Measurements from ENCODE around the gene PCDH18. TPM values are rescaled to one million over a fixed set of nuclear protein-coding genes. Genes with fewer than 3 reads are reported as not detected.

The PCDH18 gene
- polyA plus RNA-seq, 3 donors = not detected

DNA sequence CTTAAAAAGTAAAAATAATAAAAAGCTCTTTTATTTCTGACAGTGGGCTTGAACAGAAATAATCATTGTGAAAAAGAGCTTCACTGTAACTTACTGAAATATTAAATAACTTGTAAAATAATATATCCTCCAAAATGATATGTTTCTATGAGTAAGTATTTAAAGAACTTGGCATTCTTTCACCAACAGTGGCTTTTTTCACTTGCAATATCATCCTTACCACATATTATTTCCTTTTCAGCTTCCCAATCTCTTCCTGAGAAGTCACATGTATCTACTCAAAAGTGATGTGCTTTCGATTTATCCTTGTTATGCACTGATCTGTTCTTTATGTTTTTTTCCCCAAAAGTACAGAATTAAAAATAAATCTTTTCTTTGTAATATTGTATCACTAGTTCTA lies 2.2 kb upstream of the PCDH18 start:
- Mint-ChIP-seq H3K4me3 (no peak overlapping the region), H3K27me3 (ENCODE audit: low read depth in 3 of 3) (no peaks in the 10 kb centered on the region), H3K4me1 (no peaks in the 10 kb centered on the region), H3K36me3 (no peaks in the 10 kb centered on the region), H3K9me3 (peaks cover 0 to 4% (median 0%) of the 10 kb centered on the region in 7 donors), H3K27ac (no peak overlapping the region)
- H3K27ac ChIP-seq (ENCODE audit: low read depth in 1 of 2, low read length in 2 of 2) = no peak overlapping the region
- H3K36me3 ChIP-seq (replicated peaks in 1 of 2; ENCODE audit: control insufficient read depth in 1 of 2, insufficient read depth in 2 of 2, low read length in 2 of 2) = no peaks in the 10 kb centered on the region
- no peaks in the 10 kb centered on the region for H4K20me1 ChIP-seq (ENCODE audit: insufficient read depth, low read length)
- no peaks in the 10 kb centered on the region for H3K79me2 ChIP-seq (ENCODE audit: insufficient read depth, low read length)
- H3K9me3 ChIP-seq (replicated peaks in 1 of 2; ENCODE audit: control insufficient read depth in 1 of 2, insufficient read depth in 1 of 2, low read length in 2 of 2) = no peaks in the 10 kb centered on the region
- WGBS (ENCODE audit: insufficient coverage) = no CpG with 5 or more reads among the region's 1 CpG
- H3K4me2 ChIP-seq (replicated peaks; ENCODE audit: extremely low read depth, low read length, poor library complexity, severe bottlenecking) = no peak overlapping the region
- no peaks in the 10 kb centered on the region for H3K4me1 ChIP-seq (ENCODE audit: control insufficient read depth in 1 of 2, insufficient read depth in 2 of 2, low read length in 2 of 2)
- H2AFZ ChIP-seq (ENCODE audit: insufficient read depth, low read depth, low read length, poor library complexity, severe bottlenecking) = no peak overlapping the region
- no peak for DNase-seq
- TF ChIP-seq, protein P1, sequence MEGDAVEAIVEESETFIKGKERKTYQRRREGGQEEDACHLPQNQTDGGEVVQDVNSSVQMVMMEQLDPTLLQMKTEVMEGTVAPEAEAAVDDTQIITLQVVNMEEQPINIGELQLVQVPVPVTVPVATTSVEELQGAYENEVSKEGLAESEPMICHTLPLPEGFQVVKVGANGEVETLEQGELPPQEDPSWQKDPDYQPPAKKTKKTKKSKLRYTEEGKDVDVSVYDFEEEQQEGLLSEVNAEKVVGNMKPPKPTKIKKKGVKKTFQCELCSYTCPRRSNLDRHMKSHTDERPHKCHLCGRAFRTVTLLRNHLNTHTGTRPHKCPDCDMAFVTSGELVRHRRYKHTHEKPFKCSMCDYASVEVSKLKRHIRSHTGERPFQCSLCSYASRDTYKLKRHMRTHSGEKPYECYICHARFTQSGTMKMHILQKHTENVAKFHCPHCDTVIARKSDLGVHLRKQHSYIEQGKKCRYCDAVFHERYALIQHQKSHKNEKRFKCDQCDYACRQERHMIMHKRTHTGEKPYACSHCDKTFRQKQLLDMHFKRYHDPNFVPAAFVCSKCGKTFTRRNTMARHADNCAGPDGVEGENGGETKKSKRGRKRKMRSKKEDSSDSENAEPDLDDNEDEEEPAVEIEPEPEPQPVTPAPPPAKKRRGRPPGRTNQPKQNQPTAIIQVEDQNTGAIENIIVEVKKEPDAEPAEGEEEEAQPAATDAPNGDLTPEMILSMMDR (IDR thresholded peaks at IDR 0.05) = no peak
- no peaks in the 10 kb centered on the region for H3K27me3 ChIP-seq (ENCODE audit: control insufficient read depth in 2 of 2, insufficient read depth in 2 of 2, low read length in 2 of 2)
- intact Hi-C loops (cut with micrococcal nuclease) = no loop called here
- no peak overlapping the region for H3K9ac ChIP-seq (ENCODE audit: insufficient read depth, low read length, poor library complexity, severe bottlenecking)
- H3K4me3 ChIP-seq (replicated peaks in 1 of 3; ENCODE audit: low read depth in 2 of 3, low read length in 3 of 3) = no peak overlapping the region

DNA sequence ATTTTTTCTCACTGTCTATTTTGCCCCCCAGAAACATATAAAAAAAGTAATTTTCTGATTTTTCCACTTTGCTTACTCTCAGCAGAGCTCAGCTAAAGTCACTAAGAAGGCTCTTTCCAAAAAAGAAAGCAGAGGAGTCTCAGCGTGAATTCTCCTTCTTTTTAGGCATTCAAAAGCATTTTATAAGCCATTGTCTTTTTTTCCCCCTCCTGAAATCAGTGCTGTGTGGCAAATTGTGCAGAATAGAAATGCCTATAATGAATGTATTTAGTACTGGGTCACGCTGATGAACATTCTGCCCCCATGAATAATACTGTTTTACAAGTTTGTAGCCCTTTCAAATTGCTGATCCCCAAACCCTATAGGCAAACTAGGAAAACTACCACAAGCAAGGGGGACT lies 1.6 kb upstream of the PCDH18 start:
- Mint-ChIP-seq H3K9me3 (peaks cover 0 to 4% (median 0%) of the 10 kb centered on the region in 7 donors), H3K36me3 (no peaks in the 10 kb centered on the region), H3K27me3 (ENCODE audit: low read depth in 3 of 3) (no peaks in the 10 kb centered on the region), H3K27ac (no peak overlapping the region), H3K4me1 (no peaks in the 10 kb centered on the region), H3K4me3 (no peak overlapping the region)
- no peaks in the 10 kb centered on the region for H3K9me3 ChIP-seq (replicated peaks in 1 of 2; ENCODE audit: control insufficient read depth in 1 of 2, insufficient read depth in 1 of 2, low read length in 2 of 2)
- no peak overlapping the region for H3K9ac ChIP-seq (ENCODE audit: insufficient read depth, low read length, poor library complexity, severe bottlenecking)
- H3K27ac ChIP-seq (ENCODE audit: low read depth in 1 of 2, low read length in 2 of 2) = no peak overlapping the region
- no peak overlapping the region for H3K4me2 ChIP-seq (replicated peaks; ENCODE audit: extremely low read depth, low read length, poor library complexity, severe bottlenecking)
- no peak for DNase-seq
- no peaks in the 10 kb centered on the region for H3K79me2 ChIP-seq (ENCODE audit: insufficient read depth, low read length)
- no peak overlapping the region for H2AFZ ChIP-seq (ENCODE audit: insufficient read depth, low read depth, low read length, poor library complexity, severe bottlenecking)
- no peaks in the 10 kb centered on the region for H3K4me1 ChIP-seq (ENCODE audit: control insufficient read depth in 1 of 2, insufficient read depth in 2 of 2, low read length in 2 of 2)
- no peaks in the 10 kb centered on the region for H3K36me3 ChIP-seq (replicated peaks in 1 of 2; ENCODE audit: control insufficient read depth in 1 of 2, insufficient read depth in 2 of 2, low read length in 2 of 2)
- H3K27me3 ChIP-seq (ENCODE audit: control insufficient read depth in 2 of 2, insufficient read depth in 2 of 2, low read length in 2 of 2) = no peaks in the 10 kb centered on the region
- WGBS (ENCODE audit: insufficient coverage) = no CpG with 5 or more reads among the region's 2 CpGs
- H4K20me1 ChIP-seq (ENCODE audit: insufficient read depth, low read length) = no peaks in the 10 kb centered on the region
- H3K4me3 ChIP-seq (replicated peaks in 1 of 3; ENCODE audit: low read depth in 2 of 3, low read length in 3 of 3) = no peak overlapping the region
- intact Hi-C loops (cut with micrococcal nuclease) = no loop called here
- TF ChIP-seq, protein P1 (IDR thresholded peaks at IDR 0.05) = no peak
